Prostate gland (tissue), 2 donors: ENCODE data around the gene ATP9B.

Source experiments
- POLR2A ChIP-seq: fragments of 450-650 bp; IDR thresholded peaks from one replicate; pipeline ENCODE4 v1.6.1; 2016; ENCODE audit warnings: antibody characterized with exemption, mild to moderate bottlenecking
- POLR2AphosphoS5 ChIP-seq: sonication (generic); formaldehyde crosslinking; IDR thresholded peaks from one replicate; pipeline ENCODE4 v1.6.1; 2017; ENCODE audit warnings: antibody characterized with exemption
- TF ChIP-seq, protein P1 (sequence below), 4 experiments: fragments of 200-600 bp in 2 of 4; fragments of 450-650 bp in 2 of 4; sonication (generic) in 2 of 4; IDR thresholded peaks; 1 replicate in 3 of 4; 2 replicates in 1 of 4; pipeline ENCODE4 v1.5.1; 2016 to 2019; ENCODE audit warnings: antibody characterized with exemption in 4 of 4, mild to moderate bottlenecking in 2 of 4, moderate library complexity in 2 of 4

DNA sequence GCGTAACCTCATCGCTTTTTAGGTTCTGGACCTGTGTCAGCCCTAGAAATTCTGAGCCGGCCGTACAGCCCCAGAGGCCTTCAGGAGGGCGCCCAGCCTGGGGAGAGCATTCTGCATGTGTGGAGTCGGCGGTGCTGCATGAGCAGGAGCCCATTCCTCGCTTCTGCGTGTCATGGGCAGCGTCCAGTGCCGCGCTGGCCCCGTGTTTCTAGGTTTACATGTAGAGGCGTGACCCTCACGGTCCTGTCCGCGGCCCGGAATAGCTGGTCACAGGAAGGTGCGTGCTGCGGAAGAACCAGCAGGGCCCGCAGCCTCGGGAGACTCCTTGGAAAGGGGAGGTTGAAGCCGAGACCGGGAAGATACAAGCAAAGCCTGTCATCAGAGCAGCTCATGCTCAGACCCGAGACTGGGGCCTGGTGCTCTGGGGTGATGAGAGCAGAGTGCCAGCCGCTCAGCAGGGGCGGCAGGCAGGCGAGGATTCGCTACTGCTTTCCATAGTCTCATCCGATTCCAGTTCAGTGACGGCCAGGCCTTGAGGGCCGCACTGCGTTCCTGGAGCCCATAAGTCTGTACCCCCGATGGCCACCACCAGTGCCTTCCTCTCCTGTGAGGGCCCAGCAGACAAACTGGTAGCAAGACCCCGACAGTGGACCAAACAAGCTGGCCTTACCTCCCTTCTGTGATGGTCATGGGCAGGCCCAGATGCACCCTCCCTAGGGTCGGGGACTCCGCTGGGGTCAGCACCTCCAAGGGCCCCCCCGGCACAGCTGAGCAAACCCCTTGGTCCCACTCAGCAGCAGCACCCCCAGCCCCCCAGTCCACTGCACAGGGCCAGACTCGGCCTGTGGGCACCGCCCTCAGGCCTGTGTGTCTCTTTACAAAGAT, 311.0 kb downstream of the ATP9B start:
- no peak for TF ChIP-seq POLR2A
- TF ChIP-seq, protein P1, sequence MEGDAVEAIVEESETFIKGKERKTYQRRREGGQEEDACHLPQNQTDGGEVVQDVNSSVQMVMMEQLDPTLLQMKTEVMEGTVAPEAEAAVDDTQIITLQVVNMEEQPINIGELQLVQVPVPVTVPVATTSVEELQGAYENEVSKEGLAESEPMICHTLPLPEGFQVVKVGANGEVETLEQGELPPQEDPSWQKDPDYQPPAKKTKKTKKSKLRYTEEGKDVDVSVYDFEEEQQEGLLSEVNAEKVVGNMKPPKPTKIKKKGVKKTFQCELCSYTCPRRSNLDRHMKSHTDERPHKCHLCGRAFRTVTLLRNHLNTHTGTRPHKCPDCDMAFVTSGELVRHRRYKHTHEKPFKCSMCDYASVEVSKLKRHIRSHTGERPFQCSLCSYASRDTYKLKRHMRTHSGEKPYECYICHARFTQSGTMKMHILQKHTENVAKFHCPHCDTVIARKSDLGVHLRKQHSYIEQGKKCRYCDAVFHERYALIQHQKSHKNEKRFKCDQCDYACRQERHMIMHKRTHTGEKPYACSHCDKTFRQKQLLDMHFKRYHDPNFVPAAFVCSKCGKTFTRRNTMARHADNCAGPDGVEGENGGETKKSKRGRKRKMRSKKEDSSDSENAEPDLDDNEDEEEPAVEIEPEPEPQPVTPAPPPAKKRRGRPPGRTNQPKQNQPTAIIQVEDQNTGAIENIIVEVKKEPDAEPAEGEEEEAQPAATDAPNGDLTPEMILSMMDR (IDR thresholded peaks at IDR 0.05), result no peak
- TF ChIP-seq POLR2AphosphoS5, result no peak
